GM23338 (cell line): ENCODE measurements around the gene TUBA8. TPM values are rescaled to one million over a fixed set of nuclear protein-coding genes. Genes with fewer than 3 reads are reported as not detected.
A peak's percentile ranks its signal among the peaks of the same experiment; 100 is the strongest.

Source experiments
- ATAC-seq: fragments of 200-7000 bp; cut with Tn5 transposase; 3 replicates; pipeline ENCODE4 v1.9.1; 2020
- DNase-seq: peaks from one replicate; pipeline ENCODE4 v3.0.0-alpha.2; 2015; ENCODE audit warnings: low spot score
- H2AFZ ChIP-seq: fragments of 200-600 bp; sonication (generic); 2 replicates; pipeline ENCODE4 v1.8.0; 2016; ENCODE audit warnings: antibody characterized with exemption, mild to moderate bottlenecking, moderate library complexity
- H3F3A ChIP-seq: fragments of 200-600 bp; sonication (generic); replicated peaks from 2 replicates; pipeline ENCODE4 v1.8.0; 2017; ENCODE audit warnings: antibody characterized with exemption, mixed run types, low read depth
- H3K27ac ChIP-seq: fragments of 200-600 bp; sonication (generic); 2 replicates; pipeline ENCODE4 v1.6.1; 2016; ENCODE audit warnings: low read depth
- H3K27me3 ChIP-seq: fragments of 200-600 bp; sonication (generic); 2 replicates; pipeline ENCODE4 v1.8.0; 2016; ENCODE audit warnings: mild to moderate bottlenecking, mixed run types, moderate library complexity; ENCODE audit not compliant: insufficient read depth
- H3K36me3 ChIP-seq: fragments of 200-600 bp; sonication (generic); 2 replicates; pipeline ENCODE4 v1.8.0; 2016; ENCODE audit warnings: mild to moderate bottlenecking; ENCODE audit not compliant: insufficient read depth
- H3K4me1 ChIP-seq: fragments of 200-600 bp; sonication (generic); 2 replicates; pipeline ENCODE4 v1.8.0; 2016; ENCODE audit warnings: mild to moderate bottlenecking, moderate library complexity; ENCODE audit not compliant: insufficient read depth
- H3K4me2 ChIP-seq: fragments of 200-600 bp; sonication (generic); 2 replicates; pipeline ENCODE4 v1.7.1; 2017; ENCODE audit warnings: mixed run types
- H3K4me3 ChIP-seq: fragments of 200-600 bp; sonication (generic); 2 replicates; pipeline ENCODE4 v1.6.1; 2016; ENCODE audit warnings: mixed run types
- H3K79me2 ChIP-seq: fragments of 200-600 bp; sonication (generic); replicated peaks from 2 replicates; pipeline ENCODE4 v1.8.0; 2017; ENCODE audit warnings: mild to moderate bottlenecking; ENCODE audit not compliant: insufficient read depth
- H3K9me2 ChIP-seq: fragments of 200-600 bp; sonication (generic); 2 replicates; pipeline ENCODE4 v1.8.0; 2017; ENCODE audit not compliant: insufficient read depth
- H4K20me1 ChIP-seq: fragments of 200-600 bp; sonication (generic); replicated peaks from 2 replicates; pipeline ENCODE4 v1.8.0; 2017; ENCODE audit warnings: mild to moderate bottlenecking; ENCODE audit not compliant: insufficient read depth
- H3K27ac Mint-ChIP-seq: 2 replicates; pipeline ENCODE4 v1.8.0; 2020; ENCODE audit warnings: inconsistent platforms, mild to moderate bottlenecking, moderate library complexity, mixed read lengths
- H3K27me3 Mint-ChIP-seq: 3 replicates; pipeline ENCODE4 v1.8.0; 2022; ENCODE audit warnings: low read depth, mild to moderate bottlenecking, moderate library complexity, mixed read lengths, inconsistent platforms; ENCODE audit not compliant: insufficient read depth, poor library complexity
- H3K36me3 Mint-ChIP-seq: 3 replicates; pipeline ENCODE4 v1.8.0; 2021; ENCODE audit warnings: low read depth, mild to moderate bottlenecking, inconsistent platforms, moderate library complexity, mixed read lengths
- H3K4me1 Mint-ChIP-seq: 3 replicates; pipeline ENCODE4 v1.8.0; 2020; ENCODE audit warnings: mild to moderate bottlenecking, inconsistent platforms, mixed read lengths
- H3K4me3 Mint-ChIP-seq: 3 replicates; pipeline ENCODE4 v1.8.0; 2021; ENCODE audit warnings: moderate library complexity, mild to moderate bottlenecking, inconsistent platforms, mixed read lengths
- H3K9me3 Mint-ChIP-seq: 3 replicates; pipeline ENCODE4 v1.8.0; 2020; ENCODE audit warnings: moderate library complexity, mild to moderate bottlenecking, inconsistent platforms, mixed read lengths
- CREB1 ChIP-seq: fragments of 250-450 bp; sonication (Bioruptor Pico); IDR thresholded peaks from 2 replicates; pipeline ENCODE4 v1.5.0; 2020; ENCODE audit warnings: low read depth, mild to moderate bottlenecking, moderate library complexity
- CTCF ChIP-seq, 2 experiments: fragments of 200-600 bp in 1 of 2; sonication (generic) in 1 of 2; conservative IDR thresholded peaks; 2 replicates each; pipeline versions ENCODE4 v1.5.1 to v1.6.1; 2016 to 2017; ENCODE audit warnings: antibody characterized with exemption in 2 of 2, low read depth in 2 of 2, mild to moderate bottlenecking in 2 of 2, moderate library complexity in 1 of 2
- ETS1 ChIP-seq: IDR thresholded peaks from 2 replicates; pipeline ENCODE4 v1.6.1; 2016; ENCODE audit warnings: antibody characterized with exemption
- EZH2phosphoT487 ChIP-seq: fragments of 200-600 bp; sonication (generic); IDR thresholded peaks from one replicate; pipeline ENCODE4 v1.8.1; 2018; ENCODE audit warnings: antibody characterized with exemption; ENCODE audit not compliant: unreplicated experiment
- JUNB ChIP-seq: IDR thresholded peaks from one replicate; pipeline ENCODE4 v1.6.1; 2016; ENCODE audit warnings: antibody characterized with exemption; ENCODE audit not compliant: unreplicated experiment
- NANOG ChIP-seq: IDR thresholded peaks from 2 replicates; pipeline ENCODE4 v1.6.1; 2016; ENCODE audit warnings: antibody characterized with exemption, borderline replicate concordance
- POLR2AphosphoS5 ChIP-seq: IDR thresholded peaks from 2 replicates; pipeline ENCODE4 v1.6.1; 2016; ENCODE audit warnings: antibody characterized with exemption, low read depth
- REST ChIP-seq: IDR thresholded peaks from one replicate; pipeline ENCODE4 v1.6.1; 2018; ENCODE audit warnings: antibody characterized with exemption; ENCODE audit not compliant: unreplicated experiment
- STAT1 ChIP-seq: IDR thresholded peaks from one replicate; pipeline ENCODE4 v1.6.1; 2016; ENCODE audit warnings: antibody characterized with exemption; ENCODE audit not compliant: unreplicated experiment
- ZNF114 ChIP-seq: fragments of 250-450 bp; sonication (Bioruptor Pico); IDR thresholded peaks from 2 replicates; pipeline ENCODE4 v1.5.0; 2020; ENCODE audit warnings: mild to moderate bottlenecking, moderate library complexity
- ZNF331 ChIP-seq: fragments of 250-450 bp; sonication (Bioruptor Pico); IDR thresholded peaks from 2 replicates; pipeline ENCODE4 v1.5.0; 2020; ENCODE audit warnings: low read depth, mild to moderate bottlenecking, moderate library complexity
- ZNF462 ChIP-seq: fragments of 250-450 bp; sonication (Bioruptor Pico); IDR thresholded peaks from 2 replicates; pipeline ENCODE4 v1.5.0; 2020; ENCODE audit warnings: mild to moderate bottlenecking, moderate library complexity
- polyA plus RNA-seq: library from polyadenylated mRNA; unstranded; fragments of >200 nt; fragmentation: Nextera tagmentation; extraction: Ambion mirVana; gene quantifications from 2 replicates; pipeline ENCODE4 v1.2.1, GENCODE V29; 2016
- total RNA-seq: library from RNA; depleted of rRNA; stranded (reverse); fragments of >200 nt; shearing (Covaris generic); gene quantifications from 2 replicates; pipeline ENCODE4 v1.2.3, GENCODE V29; 2014

Gene TUBA8
- total and polyA plus RNA-seq, 2 experiments from 2014 or later = 0.31 to 0.48 TPM

GRCh38 chr22:18121506-18121905 lies 10.9 kb downstream of the TUBA8 start:
- Histone ChIP-seq H3K27me3 (no peaks in the 10 kb centered on the region), H3K4me2 (no peak overlapping the region), H3K9me2 (no peaks in the 10 kb centered on the region), H3F3A (no peaks in the 10 kb centered on the region), H4K20me1 (no peaks in the 10 kb centered on the region), H3K79me2 (no peaks in the 10 kb centered on the region), H3K4me3 (no peak overlapping the region), H3K4me1 (no peaks in the 10 kb centered on the region), H2AFZ (no peak overlapping the region), H3K27ac (no peak overlapping the region), H3K36me3 (no peaks in the 10 kb centered on the region)
- Mint-ChIP-seq H3K4me3 (no peak overlapping the region), H3K27ac (no peak overlapping the region), H3K27me3 (peaks cover 3% of the 10 kb centered on the region), H3K9me3 (no peaks in the 10 kb centered on the region), H3K36me3 (no peaks in the 10 kb centered on the region; the same call in 2 of the 3 replicates), H3K4me1 (peaks cover 6% of the 10 kb centered on the region; the same call in 1 of the 3 replicates)
- DNase-seq (no peak), ATAC-seq (peak; percentile 20; the same call in 1 of the 3 replicates)
- TF ChIP-seq CTCF (conservative IDR thresholded peaks at IDR 0.05; ENCODE audit: low read depth in 2 of 2) (no peak), ZNF331 (CRISPR knock-in tag) (no peak), ZNF462 (CRISPR knock-in tag) (no peak), NANOG (no peak), JUNB (no peak), ETS1 (no peak), STAT1 (no peak), CREB1 (no peak), REST (no peak), EZH2phosphoT487 (no peak), ZNF114 (no peak), POLR2AphosphoS5 (no peak)
